Kidney epithelial cell (primary cell): ENCODE data around the gene CPED1. TPM values are rescaled to one million over a fixed set of nuclear protein-coding genes. Genes with fewer than 3 reads are reported as not detected.

Experiments
- DNase-seq: peaks from one replicate; pipeline ENCODE4 v3.0.0-alpha.2; 2010; ENCODE audit warnings: low read depth
- H3K27me3 ChIP-seq: 2 replicates; pipeline ENCODE4 v1.6.0; 2011; ENCODE audit warnings: low read length; ENCODE audit not compliant: control insufficient read depth, insufficient read depth
- H3K36me3 ChIP-seq: 2 replicates; pipeline ENCODE4 v1.5.1; 2011; ENCODE audit warnings: low read length; ENCODE audit not compliant: control insufficient read depth, insufficient read depth
- H3K4me3 ChIP-seq: 2 replicates; pipeline ENCODE4 v1.5.1; 2011; ENCODE audit warnings: low read depth, mild to moderate bottlenecking, control low read depth, low read length
- CTCF ChIP-seq: IDR thresholded peaks from 2 replicates; pipeline ENCODE4 v1.5.1; 2011; ENCODE audit warnings: mild to moderate bottlenecking, moderate library complexity, low read length, control low read depth, inconsistent platforms; ENCODE audit not compliant: insufficient read depth, poor library complexity, severe bottlenecking
- total RNA-seq: library from RNA; depleted of rRNA; stranded (reverse); fragments of >200 nt; gene quantifications from 2 replicates; pipeline ENCODE4 v1.2.3, GENCODE V29; 2015

CPED1 gene
- total RNA-seq, 1 donor from 2014 or later = 3.2 TPM

GRCh38 chr7:121172484-121172883 is 184.0 kb downstream of the CPED1 start:
- no peak for TF ChIP-seq CTCF
- no peak for DNase-seq
- no peaks in the 10 kb centered on the region for H3K36me3 ChIP-seq
- no peaks in the 10 kb centered on the region for H3K27me3 ChIP-seq
- no peak overlapping the region for H3K4me3 ChIP-seq

GRCh38 chr7:121175826-121176225 is 187.3 kb downstream of the CPED1 start:
- no peak for DNase-seq
- H3K27me3 ChIP-seq = no peaks in the 10 kb centered on the region
- no peaks in the 10 kb centered on the region for H3K36me3 ChIP-seq
- no peak overlapping the region for H3K4me3 ChIP-seq
- TF ChIP-seq CTCF = no peak

GRCh38 chr7:121178452-121178851 is 189.9 kb downstream of the CPED1 start:
- no peak for DNase-seq
- H3K27me3 ChIP-seq = no peaks in the 10 kb centered on the region
- no peak for TF ChIP-seq CTCF
- H3K36me3 ChIP-seq = no peaks in the 10 kb centered on the region
- H3K4me3 ChIP-seq = no peak overlapping the region

GRCh38 chr7:121178869-121179497 is 190.5 kb downstream of the CPED1 start:
- Histone ChIP-seq H3K27me3 (no peaks in the 10 kb centered on the region), H3K4me3 (no peak overlapping the region), H3K36me3 (no peaks in the 10 kb centered on the region)
- TF ChIP-seq CTCF = no peak
- DNase-seq = no peak

- no peak overlapping the region for H3K4me3 ChIP-seq
- DNase-seq = no peak
- no peak for TF ChIP-seq CTCF
- H3K36me3 ChIP-seq = no peaks in the 10 kb centered on the region
- H3K27me3 ChIP-seq = no peaks in the 10 kb centered on the region
Measured at GRCh38 chr7:121180436-121181063, 192.0 kb downstream of the CPED1 start.

GRCh38 chr7:121181357-121181756 is 192.8 kb downstream of the CPED1 start:
- no peak overlapping the region for H3K4me3 ChIP-seq
- no peaks in the 10 kb centered on the region for H3K36me3 ChIP-seq
- no peak for DNase-seq
- no peaks in the 10 kb centered on the region for H3K27me3 ChIP-seq
- TF ChIP-seq CTCF = no peak
